Naive thymus-derived CD4-positive, alpha-beta T cell (primary cell): ENCODE results near the gene ALPI. TPM values are rescaled to one million over a fixed set of nuclear protein-coding genes. Genes with fewer than 3 reads are reported as not detected.
A peak's percentile ranks its signal among the peaks of the same experiment; 100 is the strongest.

Experiments used
- ATAC-seq: fragments of 150-1000 bp; cut with Tn5 transposase; 2 replicates; pipeline ENCODE4 v1.10.0; 2021; ENCODE audit warnings: mild to moderate bottlenecking, moderate library complexity
- CTCF ChIA-PET: fragments of 350-600 bp; sonication (Branson Sonifier 250); formaldehyde crosslinking; loops from one replicate; lab custom pipeline; 2021; ENCODE audit warnings: antibody characterized with exemption; lab: Charles Lee
- POLR2A ChIA-PET: fragments of 350-600 bp; sonication (Branson Sonifier 250); formaldehyde crosslinking; loops from one replicate; lab custom pipeline; 2021; ENCODE audit warnings: antibody characterized with exemption, inconsistent platforms; lab: Charles Lee
- DNase-seq, 9 donors: peaks; one replicate each; pipeline versions ENCODE4 v3.0.0 to v3.0.0-alpha.2; 2020 to 2022; ENCODE audit warnings: mixed read lengths in 1 of 9
- H3K27ac ChIP-seq: one replicate; pipeline ENCODE4 v1.7.0; 2013; ENCODE audit warnings: mild to moderate bottlenecking, low read depth, low read length, moderate library complexity
- H3K27me3 ChIP-seq, 2 donors: one replicate each; pipeline ENCODE4 v1.7.0; 2013; ENCODE audit warnings: low read length in 2 of 2, mild to moderate bottlenecking in 2 of 2, moderate library complexity in 2 of 2; ENCODE audit not compliant: control insufficient read depth in 2 of 2, insufficient read depth in 2 of 2
- H3K36me3 ChIP-seq, 3 experiments: 1 replicate in 2 of 3; 2 replicates in 1 of 3; pipeline ENCODE4 v1.7.0; 2013; ENCODE audit warnings: low read length in 3 of 3, mild to moderate bottlenecking in 3 of 3, moderate library complexity in 1 of 3; ENCODE audit not compliant: insufficient read depth in 3 of 3, control insufficient read depth in 2 of 3
- H3K4me1 ChIP-seq, 2 donors: one replicate each; pipeline ENCODE4 v1.7.0; 2013; ENCODE audit warnings: low read length in 2 of 2, mild to moderate bottlenecking in 2 of 2, moderate library complexity in 1 of 2; ENCODE audit not compliant: control insufficient read depth in 2 of 2, insufficient read depth in 2 of 2
- H3K4me3 ChIP-seq: 2 replicates; pipeline ENCODE4 v1.7.0; 2013; ENCODE audit warnings: mild to moderate bottlenecking, low read length
- H3K9me3 ChIP-seq, 3 experiments: 1 replicate in 2 of 3; 2 replicates in 1 of 3; pipeline ENCODE4 v1.7.0; 2013; ENCODE audit warnings: low read length in 3 of 3; ENCODE audit not compliant: control insufficient read depth in 2 of 3
- H3K27ac Mint-ChIP-seq, 9 donors: one replicate each; pipeline ENCODE4 v1.8.0; 2020 to 2022; ENCODE audit warnings: mixed read lengths in 9 of 9, mild to moderate bottlenecking in 8 of 9, moderate library complexity in 5 of 9, inconsistent platforms in 2 of 9
- H3K27me3 Mint-ChIP-seq, 5 donors: one replicate each; pipeline ENCODE4 v1.8.0; 2021 to 2022; ENCODE audit warnings: mixed read lengths in 5 of 5, mild to moderate bottlenecking in 1 of 5
- H3K36me3 Mint-ChIP-seq, 5 donors: one replicate each; pipeline ENCODE4 v1.8.0; 2020 to 2022; ENCODE audit warnings: mixed read lengths in 5 of 5, mild to moderate bottlenecking in 3 of 5, inconsistent platforms in 1 of 5
- H3K4me1 Mint-ChIP-seq, 7 donors: one replicate each; pipeline ENCODE4 v1.8.0; 2020 to 2022; ENCODE audit warnings: mixed read lengths in 7 of 7, mild to moderate bottlenecking in 3 of 7, inconsistent platforms in 1 of 7
- H3K4me3 Mint-ChIP-seq, 10 donors: one replicate each; pipeline ENCODE4 v1.8.0; 2020 to 2022; ENCODE audit warnings: mild to moderate bottlenecking in 10 of 10, mixed read lengths in 10 of 10, moderate library complexity in 6 of 10, inconsistent platforms in 2 of 10
- H3K9me3 Mint-ChIP-seq, 11 donors: one replicate each; pipeline ENCODE4 v1.8.0; 2020 to 2022; ENCODE audit warnings: mixed read lengths in 11 of 11, mild to moderate bottlenecking in 4 of 11, inconsistent platforms in 1 of 11, moderate library complexity in 1 of 11
- intact Hi-C, 2 donors: fragments of 100-400 bp; cut with micrococcal nuclease; formaldehyde crosslinking; loops; one replicate each; pipeline ENCODE4 v1.15.1; 2023
- polyA plus RNA-seq, 2 donors: library from polyadenylated mRNA; unstranded; fragments of 300-500 nt; fragmentation: Illumina TruSeq; gene quantifications; one replicate each; pipeline ENCODE4 v1.2.3, GENCODE V29; 2021
- total RNA-seq, 6 experiments: library from RNA in 5 of 6; stranded (reverse) in 5 of 6; gene quantifications; 1 replicate in 5 of 6; 2 replicates in 1 of 6; pipeline ENCODE4 v1.2.3 and lab custom pipeline; 2021 to 2026

ALPI gene
- total and polyA plus RNA-seq, 7 experiments from 2014 or later = not detected

GRCh38 chr2:232484628-232485347, 28.8 kb downstream of the ALPI start:
- H3K27ac ChIP-seq = no peak overlapping the region
- Mint-ChIP-seq H3K4me1 (peaks cover 0 to 11% (median 9%) of the 10 kb centered on the region in 7 donors), H3K36me3 (no peaks in the 10 kb centered on the region), H3K27me3 (peaks cover 30 to 43% (median 32%) of the 10 kb centered on the region in 5 donors), H3K27ac (no peak overlapping the region), H3K9me3 (no peaks in the 10 kb centered on the region), H3K4me3 (peak overlapping the region in 5 of 10 donors; percentile 16 to 64 (median 43))
- DNase-seq (no peak), ATAC-seq (no peak)
- no peak overlapping the region for H3K4me3 ChIP-seq
- no peaks in the 10 kb centered on the region for H3K9me3 ChIP-seq
- no peaks in the 10 kb centered on the region for H3K4me1 ChIP-seq
- ChIA-PET POLR2A (no interaction called here), CTCF (interaction anchor here (0.6 kb wide), 1 partner anchor 1297 kb away, joined by 3 read pairs; no protein-coding TSS in a partner anchor)
- intact Hi-C loops = no loop called here
- H3K27me3 ChIP-seq = no peaks in the 10 kb centered on the region
- no peaks in the 10 kb centered on the region for H3K36me3 ChIP-seq

DNA sequence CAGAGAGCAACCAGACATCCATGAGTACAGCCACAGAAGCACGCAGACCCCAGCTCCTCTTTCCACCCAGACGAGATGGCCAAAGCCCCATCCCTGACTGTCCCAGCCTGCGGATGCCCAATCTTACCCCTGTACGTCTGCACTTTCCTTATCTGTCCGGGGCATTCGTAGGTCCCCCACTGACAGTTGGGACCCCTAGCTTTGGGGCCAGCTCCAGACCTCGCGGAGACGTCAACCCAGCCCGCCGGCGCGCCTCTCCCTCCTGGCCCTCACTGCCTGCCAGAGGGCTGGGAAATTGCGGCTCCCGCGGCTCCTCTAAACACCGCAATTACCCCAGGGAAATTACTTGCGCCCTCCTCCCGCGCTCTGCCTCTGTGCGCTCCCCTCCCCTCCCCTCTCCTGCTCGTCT, 29.4 kb downstream of the ALPI start:
- no peaks in the 10 kb centered on the region for H3K36me3 Mint-ChIP-seq
- ChIA-PET CTCF (no interaction called here), POLR2A (no interaction called here)
- Histone ChIP-seq H3K27me3 (no peaks in the 10 kb centered on the region), H3K9me3 (no peaks in the 10 kb centered on the region), H3K27ac (no peak overlapping the region), H3K4me3 (no peak overlapping the region), H3K4me1 (no peaks in the 10 kb centered on the region), H3K36me3 (no peaks in the 10 kb centered on the region)
- H3K27ac Mint-ChIP-seq = peak overlapping the region in 1 of 9 donors; percentile 25
- peak overlapping the region in 5 of 10 donors; percentile 16 to 64 (median 43) for H3K4me3 Mint-ChIP-seq
- H3K4me1 Mint-ChIP-seq = peaks cover 0 to 11% (median 9%) of the 10 kb centered on the region in 7 donors
- DNase-seq (no peak), ATAC-seq (no peak)
- intact Hi-C loops = no loop called here
- H3K9me3 Mint-ChIP-seq = no peaks in the 10 kb centered on the region
- peaks cover 30 to 48% (median 35%) of the 10 kb centered on the region in 5 donors for H3K27me3 Mint-ChIP-seq

DNA sequence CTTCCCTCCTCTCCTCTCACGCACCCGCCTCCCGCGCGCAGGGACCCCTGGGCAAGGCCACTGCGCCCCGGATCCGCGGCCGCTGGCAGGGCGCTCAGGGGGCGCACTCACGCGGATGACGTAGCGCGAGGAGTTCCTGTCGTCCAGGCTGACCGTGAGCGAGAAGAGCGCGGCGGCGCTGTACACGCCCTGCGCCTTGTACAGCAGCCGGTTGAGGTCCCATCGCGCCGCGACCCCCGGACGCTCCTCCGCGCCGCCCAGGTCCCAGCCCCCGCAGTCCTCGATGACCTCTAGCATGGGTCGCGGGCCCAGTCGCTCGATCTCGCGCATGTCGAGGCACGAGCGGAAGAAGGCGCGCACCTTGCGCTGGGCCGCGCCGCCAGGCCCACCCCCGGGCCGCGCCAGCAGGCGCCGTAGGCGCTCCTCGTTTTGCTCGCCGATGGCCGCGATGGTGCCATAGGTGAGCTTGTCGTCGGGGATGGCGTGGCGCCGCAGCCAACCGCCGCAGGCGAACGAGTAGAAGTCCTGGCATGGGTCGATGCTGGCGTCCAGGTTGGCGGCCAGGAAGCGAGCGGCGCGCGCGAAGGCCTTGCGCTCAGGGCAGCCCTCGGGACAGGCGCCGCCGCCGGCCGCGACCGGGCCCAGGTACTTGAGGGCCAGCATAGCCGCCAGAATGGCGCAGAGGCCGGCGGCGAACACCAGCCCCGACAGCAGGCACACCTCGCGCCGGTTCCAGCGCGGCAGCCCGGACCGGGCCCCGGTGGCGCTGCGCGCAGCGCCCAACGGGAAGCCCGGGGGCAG, 30.0 kb downstream of the ALPI start:
- H3K4me1 Mint-ChIP-seq = peaks cover 0 to 11% (median 9%) of the 10 kb centered on the region in 7 donors
- POLR2A ChIA-PET = no interaction called here
- CTCF ChIA-PET = no interaction called here
- H3K27ac ChIP-seq = no peak overlapping the region
- intact Hi-C loops = no loop called here
- no peak overlapping the region for H3K27ac Mint-ChIP-seq
- H3K36me3 ChIP-seq = no peaks in the 10 kb centered on the region
- no peak for DNase-seq
- H3K27me3 ChIP-seq = no peaks in the 10 kb centered on the region
- no peaks in the 10 kb centered on the region for H3K9me3 Mint-ChIP-seq
- H3K36me3 Mint-ChIP-seq = no peaks in the 10 kb centered on the region
- no peaks in the 10 kb centered on the region for H3K9me3 ChIP-seq
- no peaks in the 10 kb centered on the region for H3K4me1 ChIP-seq
- peak overlapping the region in 3 of 10 donors; percentile 43 to 67 (median 45) for H3K4me3 Mint-ChIP-seq
- peaks cover 30 to 50% (median 36%) of the 10 kb centered on the region in 5 donors for H3K27me3 Mint-ChIP-seq
- ATAC-seq = no peak
- no peak overlapping the region for H3K4me3 ChIP-seq

DNA sequence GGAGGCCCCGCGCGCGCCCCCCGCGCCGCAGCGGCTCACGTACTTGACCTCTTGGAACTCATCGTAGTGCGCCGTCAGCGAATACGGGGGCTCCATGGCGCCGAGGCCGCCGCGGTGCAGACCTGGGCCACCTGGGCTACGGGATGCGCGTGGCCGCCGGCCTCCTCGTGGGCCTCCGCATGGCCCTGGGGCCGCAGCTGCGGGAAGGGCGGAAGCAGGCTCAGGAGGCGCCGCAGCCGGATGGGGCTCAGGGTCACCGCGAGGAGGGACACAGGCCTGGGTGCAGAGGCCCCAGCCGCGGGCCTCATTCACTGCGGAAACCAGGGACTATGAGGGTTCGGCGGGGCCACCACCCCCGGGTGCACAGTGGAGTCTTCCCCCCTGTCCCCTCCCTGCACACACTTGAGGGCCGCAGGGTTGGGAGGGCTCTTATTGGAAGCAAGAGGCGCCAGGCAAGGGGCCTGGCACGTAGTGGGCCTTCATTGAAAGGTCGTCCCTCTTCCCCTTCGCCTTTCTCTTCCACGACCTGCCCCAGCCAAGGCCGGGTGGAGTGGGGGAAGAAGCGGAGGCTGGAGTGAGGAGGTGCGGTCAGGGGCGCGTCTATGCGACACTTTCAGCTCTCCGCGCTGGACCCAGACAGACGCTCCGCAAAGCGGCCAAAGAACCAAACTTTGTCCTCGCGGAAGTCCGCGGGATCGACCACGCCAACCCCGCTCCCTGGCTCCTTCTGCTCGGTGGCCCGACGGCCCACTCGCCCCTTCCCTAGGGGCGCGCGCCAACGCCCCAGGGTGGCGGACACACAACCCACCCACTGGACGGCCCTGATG, 30.8 kb downstream of the ALPI start:
- H3K27me3 ChIP-seq = no peaks in the 10 kb centered on the region
- H3K27ac ChIP-seq = no peak overlapping the region
- intact Hi-C loops = no loop called here
- no peaks in the 10 kb centered on the region for H3K9me3 ChIP-seq
- peaks cover 32 to 56% (median 40%) of the 10 kb centered on the region in 5 donors for H3K27me3 Mint-ChIP-seq
- H3K36me3 Mint-ChIP-seq = no peaks in the 10 kb centered on the region
- ATAC-seq (no peak), DNase-seq (no peak)
- H3K4me1 ChIP-seq = no peaks in the 10 kb centered on the region
- H3K4me1 Mint-ChIP-seq = peaks cover 0 to 11% (median 9%) of the 10 kb centered on the region in 7 donors
- no peaks in the 10 kb centered on the region for H3K9me3 Mint-ChIP-seq
- H3K4me3 ChIP-seq = no peak overlapping the region
- no peaks in the 10 kb centered on the region for H3K36me3 ChIP-seq
- ChIA-PET CTCF (no interaction called here), POLR2A (no interaction called here)
- no peak overlapping the region for H3K27ac Mint-ChIP-seq
- H3K4me3 Mint-ChIP-seq = peak overlapping the region in 6 of 10 donors; percentile 9 to 67 (median 25)

DNA sequence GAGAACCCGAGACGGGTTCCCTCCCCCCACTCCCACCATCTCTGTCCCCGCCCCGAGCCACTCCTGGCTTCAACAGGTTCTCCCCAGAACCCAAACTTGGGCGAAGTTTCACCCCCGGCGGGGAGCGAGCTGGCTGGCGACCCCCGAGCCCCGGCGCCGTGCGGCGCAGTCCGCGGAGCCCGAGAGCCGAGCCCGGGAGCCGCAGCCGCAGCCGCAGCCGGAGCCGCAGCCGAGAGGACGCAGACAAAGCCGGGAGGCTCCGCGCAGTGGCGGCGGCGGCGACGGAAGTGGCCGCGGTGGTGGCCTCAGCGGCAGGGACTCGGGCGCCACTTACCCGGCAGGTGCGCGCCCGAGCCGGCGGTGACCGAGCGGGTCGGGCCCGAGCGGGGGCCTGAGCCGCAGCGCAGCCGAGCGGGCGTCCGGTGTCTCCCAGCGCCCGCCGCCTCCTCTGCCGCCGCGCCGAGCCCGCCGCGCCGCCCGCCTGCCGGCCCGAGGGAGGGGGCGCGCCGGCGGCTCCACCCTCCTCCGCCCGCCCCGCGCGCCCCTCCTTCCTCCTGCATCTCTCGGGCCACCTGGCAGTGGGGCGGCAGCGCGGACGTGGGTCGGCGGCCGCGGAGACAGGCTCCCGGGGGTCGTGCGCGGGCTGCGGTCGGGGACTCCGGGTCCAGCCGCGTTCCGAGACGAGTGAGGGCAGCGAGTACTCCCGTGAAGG, 31.6 kb downstream of the ALPI start, which contains the start of gene ECEL1:
Gene ECEL1, minus strand, starts transcription at position 450 of the 712 bp plus-strand sequence. CDS start 1,181 bp downstream, outside the sequence.
- Mint-ChIP-seq H3K27me3 (peaks cover 36 to 58% (median 41%) of the 10 kb centered on the region in 5 donors), H3K4me1 (peaks cover 0 to 11% (median 9%) of the 10 kb centered on the region in 7 donors)
- CTCF ChIA-PET = no interaction called here

More for the DNA sequence above, 31.6 kb downstream of the ALPI start, which contains the start of gene ECEL1:
- no peak within 1 kb of the TSS for H3K27ac ChIP-seq
- H3K36me3 Mint-ChIP-seq = no peaks in the 10 kb centered on the region
- DNase-seq (no peak), ATAC-seq (no peak)
- POLR2A ChIA-PET = no interaction called here
- H3K4me1 ChIP-seq = no peaks in the 10 kb centered on the region
- no peak within 1 kb of the TSS for H3K27ac Mint-ChIP-seq
- intact Hi-C loops = no loop called here
- no peak within 1 kb of the TSS for H3K4me3 ChIP-seq
- H3K36me3 ChIP-seq = no peaks in the 10 kb centered on the region
- H3K9me3 Mint-ChIP-seq = no peaks in the 10 kb centered on the region
- peak within 1 kb of the TSS in 9 of 10 donors; percentile 14 to 67 (median 53) for H3K4me3 Mint-ChIP-seq
- H3K9me3 ChIP-seq = no peaks in the 10 kb centered on the region
- H3K27me3 ChIP-seq = no peaks in the 10 kb centered on the region
